ENCODE measurements around the gene CLK4. TPM values are rescaled to one million over a fixed set of nuclear protein-coding genes. Genes with fewer than 3 reads are reported as not detected.

The CLK4 gene
- total and polyA plus RNA-seq, 2 of the 8 experiments (the other 6 are each of a cell fraction or from before 2014, with no cell fraction given) = 8.1 to 12.6 TPM

DNA sequence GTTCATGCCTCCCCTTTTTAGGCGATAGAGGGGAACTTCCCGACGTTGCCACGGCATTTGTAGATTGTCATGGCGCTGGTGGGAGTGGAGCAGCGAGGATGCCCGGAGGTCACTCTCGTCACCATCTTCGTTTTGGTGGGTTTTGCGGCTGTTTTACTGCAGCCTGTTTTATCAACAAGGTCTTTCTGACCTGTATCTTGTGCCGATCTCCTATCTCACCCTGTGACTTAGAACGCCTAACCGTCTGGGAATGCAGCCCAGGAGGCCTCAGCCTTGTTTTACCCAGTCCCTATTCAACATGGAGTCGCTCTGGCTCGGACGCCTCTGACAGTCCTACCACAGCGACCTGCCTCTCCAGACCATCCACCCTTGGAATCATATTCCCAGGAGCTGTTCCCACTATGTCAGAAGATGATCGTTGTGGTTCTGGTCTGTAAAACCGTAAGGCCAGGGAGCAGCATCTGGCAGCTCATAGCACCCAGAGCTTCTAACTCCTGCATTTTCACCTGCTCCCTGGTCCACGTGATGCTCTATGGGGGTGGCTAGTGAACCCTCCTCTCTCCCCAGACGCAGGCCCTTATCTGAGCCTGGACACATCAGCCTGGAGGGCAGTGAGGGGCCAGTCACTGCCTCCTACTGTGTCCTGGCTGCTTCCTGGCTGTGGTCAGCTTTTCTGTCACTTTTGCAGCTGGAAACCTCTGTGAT is 35.1 kb upstream of the CLK4 start (continued):
- TF ChIP-seq, protein P1, sequence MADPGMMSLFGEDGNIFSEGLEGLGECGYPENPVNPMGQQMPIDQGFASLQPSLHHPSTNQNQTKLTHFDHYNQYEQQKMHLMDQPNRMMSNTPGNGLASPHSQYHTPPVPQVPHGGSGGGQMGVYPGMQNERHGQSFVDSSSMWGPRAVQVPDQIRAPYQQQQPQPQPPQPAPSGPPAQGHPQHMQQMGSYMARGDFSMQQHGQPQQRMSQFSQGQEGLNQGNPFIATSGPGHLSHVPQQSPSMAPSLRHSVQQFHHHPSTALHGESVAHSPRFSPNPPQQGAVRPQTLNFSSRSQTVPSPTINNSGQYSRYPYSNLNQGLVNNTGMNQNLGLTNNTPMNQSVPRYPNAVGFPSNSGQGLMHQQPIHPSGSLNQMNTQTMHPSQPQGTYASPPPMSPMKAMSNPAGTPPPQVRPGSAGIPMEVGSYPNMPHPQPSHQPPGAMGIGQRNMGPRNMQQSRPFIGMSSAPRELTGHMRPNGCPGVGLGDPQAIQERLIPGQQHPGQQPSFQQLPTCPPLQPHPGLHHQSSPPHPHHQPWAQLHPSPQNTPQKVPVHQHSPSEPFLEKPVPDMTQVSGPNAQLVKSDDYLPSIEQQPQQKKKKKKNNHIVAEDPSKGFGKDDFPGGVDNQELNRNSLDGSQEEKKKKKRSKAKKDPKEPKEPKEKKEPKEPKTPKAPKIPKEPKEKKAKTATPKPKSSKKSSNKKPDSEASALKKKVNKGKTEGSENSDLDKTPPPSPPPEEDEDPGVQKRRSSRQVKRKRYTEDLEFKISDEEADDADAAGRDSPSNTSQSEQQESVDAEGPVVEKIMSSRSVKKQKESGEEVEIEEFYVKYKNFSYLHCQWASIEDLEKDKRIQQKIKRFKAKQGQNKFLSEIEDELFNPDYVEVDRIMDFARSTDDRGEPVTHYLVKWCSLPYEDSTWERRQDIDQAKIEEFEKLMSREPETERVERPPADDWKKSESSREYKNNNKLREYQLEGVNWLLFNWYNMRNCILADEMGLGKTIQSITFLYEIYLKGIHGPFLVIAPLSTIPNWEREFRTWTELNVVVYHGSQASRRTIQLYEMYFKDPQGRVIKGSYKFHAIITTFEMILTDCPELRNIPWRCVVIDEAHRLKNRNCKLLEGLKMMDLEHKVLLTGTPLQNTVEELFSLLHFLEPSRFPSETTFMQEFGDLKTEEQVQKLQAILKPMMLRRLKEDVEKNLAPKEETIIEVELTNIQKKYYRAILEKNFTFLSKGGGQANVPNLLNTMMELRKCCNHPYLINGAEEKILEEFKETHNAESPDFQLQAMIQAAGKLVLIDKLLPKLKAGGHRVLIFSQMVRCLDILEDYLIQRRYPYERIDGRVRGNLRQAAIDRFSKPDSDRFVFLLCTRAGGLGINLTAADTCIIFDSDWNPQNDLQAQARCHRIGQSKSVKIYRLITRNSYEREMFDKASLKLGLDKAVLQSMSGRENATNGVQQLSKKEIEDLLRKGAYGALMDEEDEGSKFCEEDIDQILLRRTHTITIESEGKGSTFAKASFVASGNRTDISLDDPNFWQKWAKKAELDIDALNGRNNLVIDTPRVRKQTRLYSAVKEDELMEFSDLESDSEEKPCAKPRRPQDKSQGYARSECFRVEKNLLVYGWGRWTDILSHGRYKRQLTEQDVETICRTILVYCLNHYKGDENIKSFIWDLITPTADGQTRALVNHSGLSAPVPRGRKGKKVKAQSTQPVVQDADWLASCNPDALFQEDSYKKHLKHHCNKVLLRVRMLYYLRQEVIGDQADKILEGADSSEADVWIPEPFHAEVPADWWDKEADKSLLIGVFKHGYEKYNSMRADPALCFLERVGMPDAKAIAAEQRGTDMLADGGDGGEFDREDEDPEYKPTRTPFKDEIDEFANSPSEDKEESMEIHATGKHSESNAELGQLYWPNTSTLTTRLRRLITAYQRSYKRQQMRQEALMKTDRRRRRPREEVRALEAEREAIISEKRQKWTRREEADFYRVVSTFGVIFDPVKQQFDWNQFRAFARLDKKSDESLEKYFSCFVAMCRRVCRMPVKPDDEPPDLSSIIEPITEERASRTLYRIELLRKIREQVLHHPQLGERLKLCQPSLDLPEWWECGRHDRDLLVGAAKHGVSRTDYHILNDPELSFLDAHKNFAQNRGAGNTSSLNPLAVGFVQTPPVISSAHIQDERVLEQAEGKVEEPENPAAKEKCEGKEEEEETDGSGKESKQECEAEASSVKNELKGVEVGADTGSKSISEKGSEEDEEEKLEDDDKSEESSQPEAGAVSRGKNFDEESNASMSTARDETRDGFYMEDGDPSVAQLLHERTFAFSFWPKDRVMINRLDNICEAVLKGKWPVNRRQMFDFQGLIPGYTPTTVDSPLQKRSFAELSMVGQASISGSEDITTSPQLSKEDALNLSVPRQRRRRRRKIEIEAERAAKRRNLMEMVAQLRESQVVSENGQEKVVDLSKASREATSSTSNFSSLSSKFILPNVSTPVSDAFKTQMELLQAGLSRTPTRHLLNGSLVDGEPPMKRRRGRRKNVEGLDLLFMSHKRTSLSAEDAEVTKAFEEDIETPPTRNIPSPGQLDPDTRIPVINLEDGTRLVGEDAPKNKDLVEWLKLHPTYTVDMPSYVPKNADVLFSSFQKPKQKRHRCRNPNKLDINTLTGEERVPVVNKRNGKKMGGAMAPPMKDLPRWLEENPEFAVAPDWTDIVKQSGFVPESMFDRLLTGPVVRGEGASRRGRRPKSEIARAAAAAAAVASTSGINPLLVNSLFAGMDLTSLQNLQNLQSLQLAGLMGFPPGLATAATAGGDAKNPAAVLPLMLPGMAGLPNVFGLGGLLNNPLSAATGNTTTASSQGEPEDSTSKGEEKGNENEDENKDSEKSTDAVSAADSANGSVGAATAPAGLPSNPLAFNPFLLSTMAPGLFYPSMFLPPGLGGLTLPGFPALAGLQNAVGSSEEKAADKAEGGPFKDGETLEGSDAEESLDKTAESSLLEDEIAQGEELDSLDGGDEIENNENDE (IDR thresholded peaks at IDR 0.05; ENCODE audit: insufficient replicate concordance, low read length) = no peak
- TF ChIP-seq HDAC2 (IDR thresholded peaks at IDR 0.05; ENCODE audit: borderline replicate concordance in 1 of 2, low read depth in 2 of 2, low read length in 2 of 2) = no peak
- TF ChIP-seq KDM1A (IDR thresholded peaks at IDR 0.05; ENCODE audit: borderline replicate concordance, low read length) = no peak
- TF ChIP-seq, protein P2, sequence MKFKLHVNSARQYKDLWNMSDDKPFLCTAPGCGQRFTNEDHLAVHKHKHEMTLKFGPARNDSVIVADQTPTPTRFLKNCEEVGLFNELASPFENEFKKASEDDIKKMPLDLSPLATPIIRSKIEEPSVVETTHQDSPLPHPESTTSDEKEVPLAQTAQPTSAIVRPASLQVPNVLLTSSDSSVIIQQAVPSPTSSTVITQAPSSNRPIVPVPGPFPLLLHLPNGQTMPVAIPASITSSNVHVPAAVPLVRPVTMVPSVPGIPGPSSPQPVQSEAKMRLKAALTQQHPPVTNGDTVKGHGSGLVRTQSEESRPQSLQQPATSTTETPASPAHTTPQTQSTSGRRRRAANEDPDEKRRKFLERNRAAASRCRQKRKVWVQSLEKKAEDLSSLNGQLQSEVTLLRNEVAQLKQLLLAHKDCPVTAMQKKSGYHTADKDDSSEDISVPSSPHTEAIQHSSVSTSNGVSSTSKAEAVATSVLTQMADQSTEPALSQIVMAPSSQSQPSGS (IDR thresholded peaks at IDR 0.05; ENCODE audit: low read length) = no peak
- no peak for TF ChIP-seq POU5F1 (IDR thresholded peaks at IDR 0.05; ENCODE audit: low read depth, low read length)
- TF ChIP-seq RFX5 (IDR thresholded peaks at IDR 0.05; ENCODE audit: borderline replicate concordance, low read depth, low read length) = no peak
- no peak for TF ChIP-seq CEBPB (IDR thresholded peaks at IDR 0.05; ENCODE audit: low read depth, low read length)
- TF ChIP-seq BCL11A (IDR thresholded peaks at IDR 0.05; ENCODE audit: low read depth in 2 of 2, low read length in 2 of 2) = no peak

All from H1 (cell line).